ENCODE measurements around the gene LRRC27.

Gene LRRC27

DNA sequence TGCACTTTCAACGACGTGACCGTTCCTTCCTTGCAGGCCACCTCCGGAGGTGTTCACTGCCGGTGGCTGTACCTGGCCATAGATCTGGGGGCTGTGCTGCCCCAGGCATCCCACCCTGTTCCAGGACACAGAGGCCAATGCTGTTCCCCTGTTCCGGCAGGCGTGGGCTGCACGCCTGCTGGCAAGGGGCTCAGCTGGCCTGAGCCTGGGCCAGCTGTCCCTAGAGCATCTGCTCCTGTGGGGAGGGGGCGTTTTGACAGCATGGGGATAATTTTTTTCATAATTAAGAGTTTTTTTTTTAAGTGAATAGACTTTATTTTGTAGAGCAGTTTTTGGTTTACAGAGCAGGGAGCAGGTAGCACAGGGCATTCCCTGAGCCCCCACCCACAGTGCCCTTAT, 93.8 kb downstream of the LRRC27 start:
- no peak for DNase-seq (ENCODE audit: low read depth)
- no peak overlapping the region for H3K4me3 ChIP-seq (ENCODE audit: low read length)
- TF ChIP-seq, protein P1, sequence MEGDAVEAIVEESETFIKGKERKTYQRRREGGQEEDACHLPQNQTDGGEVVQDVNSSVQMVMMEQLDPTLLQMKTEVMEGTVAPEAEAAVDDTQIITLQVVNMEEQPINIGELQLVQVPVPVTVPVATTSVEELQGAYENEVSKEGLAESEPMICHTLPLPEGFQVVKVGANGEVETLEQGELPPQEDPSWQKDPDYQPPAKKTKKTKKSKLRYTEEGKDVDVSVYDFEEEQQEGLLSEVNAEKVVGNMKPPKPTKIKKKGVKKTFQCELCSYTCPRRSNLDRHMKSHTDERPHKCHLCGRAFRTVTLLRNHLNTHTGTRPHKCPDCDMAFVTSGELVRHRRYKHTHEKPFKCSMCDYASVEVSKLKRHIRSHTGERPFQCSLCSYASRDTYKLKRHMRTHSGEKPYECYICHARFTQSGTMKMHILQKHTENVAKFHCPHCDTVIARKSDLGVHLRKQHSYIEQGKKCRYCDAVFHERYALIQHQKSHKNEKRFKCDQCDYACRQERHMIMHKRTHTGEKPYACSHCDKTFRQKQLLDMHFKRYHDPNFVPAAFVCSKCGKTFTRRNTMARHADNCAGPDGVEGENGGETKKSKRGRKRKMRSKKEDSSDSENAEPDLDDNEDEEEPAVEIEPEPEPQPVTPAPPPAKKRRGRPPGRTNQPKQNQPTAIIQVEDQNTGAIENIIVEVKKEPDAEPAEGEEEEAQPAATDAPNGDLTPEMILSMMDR (IDR thresholded peaks at IDR 0.05; ENCODE audit: insufficient read depth, low read depth, low read length, missing control alignments): no peak

DNA sequence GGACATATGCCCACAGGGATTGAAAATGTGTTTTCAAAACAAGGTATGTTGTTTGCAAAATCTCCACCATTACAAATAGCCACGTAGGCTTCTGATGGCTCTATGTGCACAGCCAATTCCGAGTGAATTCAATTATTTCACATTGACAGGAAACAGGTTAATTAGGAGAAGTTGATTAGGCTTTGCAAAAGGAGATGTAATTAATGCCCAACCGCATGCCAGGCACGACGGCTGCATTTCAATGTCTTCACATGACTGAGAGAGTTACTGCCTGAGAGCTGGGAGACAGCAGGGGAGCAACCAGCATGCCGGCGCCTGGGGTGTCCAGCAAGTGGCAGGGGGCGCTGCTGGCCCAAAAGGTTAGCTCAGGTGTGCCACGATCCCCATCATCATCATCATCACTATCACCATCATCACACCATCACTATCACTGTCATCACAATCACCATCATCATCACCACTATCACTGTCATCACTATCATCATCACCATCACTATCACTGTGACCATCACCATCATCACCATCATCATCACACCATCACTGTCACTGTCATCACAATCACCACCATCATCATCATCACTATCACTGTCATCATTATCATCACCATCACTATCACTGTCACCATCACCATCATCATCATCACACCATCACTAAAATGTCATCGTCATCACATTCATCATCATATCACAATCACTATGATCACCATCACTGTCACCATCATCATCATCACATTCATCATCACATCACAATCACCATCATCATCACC, 95.2 kb downstream of the LRRC27 start:
- H3K4me3 ChIP-seq (ENCODE audit: low read length): no peak overlapping the region
- no peak for DNase-seq (ENCODE audit: low read depth)
- TF ChIP-seq, protein P1 (IDR thresholded peaks at IDR 0.05; ENCODE audit: insufficient read depth, low read depth, low read length, missing control alignments): no peak

DNA sequence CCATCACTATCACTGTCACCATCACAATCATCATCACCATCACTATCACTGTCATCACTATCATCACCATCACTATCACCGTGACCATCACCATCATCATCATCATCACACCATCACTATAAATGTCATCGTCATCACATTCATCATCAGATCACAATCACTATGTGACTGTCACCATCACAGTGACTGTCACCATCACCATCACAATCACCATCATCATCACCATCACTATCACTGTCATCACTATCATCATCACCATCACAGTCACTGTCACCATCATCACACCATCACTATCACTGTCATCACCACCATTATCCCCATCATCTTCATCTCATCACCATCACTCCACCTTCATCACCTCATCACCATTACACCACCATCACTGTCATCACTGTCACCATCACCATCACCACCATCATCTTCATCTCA, 96.0 kb downstream of the LRRC27 start:
- TF ChIP-seq, protein P1 (IDR thresholded peaks at IDR 0.05; ENCODE audit: insufficient read depth, low read depth, low read length, missing control alignments): no peak
- no peak overlapping the region for H3K4me3 ChIP-seq (ENCODE audit: low read length)

DNA sequence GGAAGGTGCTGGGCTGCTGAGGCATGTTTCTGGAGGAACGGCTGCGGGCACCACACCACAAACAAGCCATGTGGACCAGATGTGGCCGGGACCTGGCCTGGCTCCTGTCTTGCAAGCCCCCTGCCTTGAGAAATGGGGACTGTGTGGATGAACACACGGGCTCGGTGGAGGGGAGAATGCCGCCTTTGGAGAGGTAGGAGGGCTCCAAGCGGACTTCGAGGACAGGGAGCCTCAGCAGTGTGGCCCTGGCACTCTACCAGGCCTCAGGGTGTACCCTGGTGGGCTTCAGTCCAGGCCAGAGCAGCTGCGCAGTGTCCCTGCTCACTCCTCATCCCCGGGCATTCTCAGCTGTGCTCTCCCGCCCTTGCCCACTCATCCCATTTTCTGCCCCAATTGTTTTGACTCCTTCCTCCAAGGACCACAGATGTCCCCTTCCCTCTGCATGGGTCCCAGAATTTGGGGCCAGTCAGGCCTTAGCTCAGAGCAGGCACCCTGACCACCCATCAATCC, 96.5 kb downstream of the LRRC27 start:
- TF ChIP-seq, protein P1 (IDR thresholded peaks at IDR 0.05; ENCODE audit: insufficient read depth, low read depth, low read length, missing control alignments): no peak
- H3K4me3 ChIP-seq (ENCODE audit: low read length): no peak overlapping the region
- DNase-seq (ENCODE audit: low read depth): no peak

More for the DNA sequence above, 96.0 kb downstream of the LRRC27 start:
- DNase-seq (ENCODE audit: low read depth): no peak
